HCT116 (cell line): ENCODE measurements around the gene C8A. TPM values are rescaled to one million over a fixed set of nuclear protein-coding genes. Genes with fewer than 3 reads are reported as not detected.

ENCODE experiments used
- ATAC-seq: fragments of 200-7000 bp; cut with Tn5 transposase; 2 replicates; pipeline ENCODE4 v1.9.1; 2020; ENCODE audit warnings: mild to moderate bottlenecking, moderate library complexity
- BruUV-seq: library from RNA; stranded (reverse); fragments of 400-500 nt; replicated peaks from 2 replicates; lab custom pipeline; 2021; lab: Mats Ljungman, UMichigan
- CTCF ChIA-PET: fragments of 300-600 bp; sonication (Branson Sonifier 250); formaldehyde crosslinking; loops from one replicate; lab custom pipeline; 2021; ENCODE audit warnings: antibody characterized with exemption; lab: Charles Lee
- POLR2A ChIA-PET: fragments of 300-600, 350-600 bp; sonication (Branson Sonifier 250); formaldehyde crosslinking; loops from one replicate; lab custom pipeline; 2021; ENCODE audit warnings: antibody characterized with exemption; lab: Charles Lee
- RAD21 ChIA-PET, 2 experiments: fragments of 300-600 bp; sonication (Branson Sonifier 250); formaldehyde crosslinking; loops; one replicate each; lab custom pipeline; 2023; ENCODE audit warnings: low total read pairs in 2 of 2; ENCODE audit not compliant: uncharacterized antibody in 2 of 2, unreplicated experiment in 2 of 2, low non-redundant PET in 1 of 2; lab: Charles Lee
- DNase-seq: peaks from one replicate; pipeline ENCODE4 v3.0.0-alpha.2; 2010; ENCODE audit warnings: low read depth, low spot score
- H2AFZ ChIP-seq: fragments of 200-600 bp; shearing (Covaris generic), sonication (generic); 2 replicates; pipeline ENCODE4 v1.6.1; 2017; ENCODE audit warnings: low read depth, mixed run types, mixed read lengths, antibody characterized with exemption, low read length; ENCODE audit not compliant: poor library complexity, severe bottlenecking
- H3K27ac ChIP-seq: 2 replicates; pipeline ENCODE4 v1.5.1; 2012; ENCODE audit warnings: low read depth, low read length
- H3K27me3 ChIP-seq: fragments of 200-600 bp; sonication (generic); 2 replicates; pipeline ENCODE4 v1.6.1; 2016; ENCODE audit warnings: mixed run types, low read length, mixed read lengths; ENCODE audit not compliant: insufficient read depth
- H3K36me3 ChIP-seq, 2 experiments: fragments of 200-500 bp in 1 of 2; fragments of 200-600 bp in 1 of 2; sonication (Bioruptor generic) in 1 of 2; sonication (generic) in 1 of 2; 2 replicates each; pipeline versions ENCODE4 v1.5.1 to v1.6.1; 2014 to 2016; ENCODE audit warnings: low read length in 2 of 2, inconsistent platforms in 1 of 2, mixed read lengths in 1 of 2, mixed run types in 1 of 2; ENCODE audit not compliant: insufficient read depth in 2 of 2, control insufficient read depth in 1 of 2
- H3K4me1 ChIP-seq, 2 experiments: fragments of 200-600 bp in 1 of 2; sonication (generic) in 1 of 2; 2 replicates each; pipeline versions ENCODE4 v1.5.1 to v1.6.1; 2012 to 2017; ENCODE audit warnings: low read length in 2 of 2, inconsistent platforms in 1 of 2, mild to moderate bottlenecking in 1 of 2, mixed read lengths in 1 of 2, mixed run types in 1 of 2, moderate library complexity in 1 of 2; ENCODE audit not compliant: insufficient read depth in 2 of 2, control insufficient read depth in 1 of 2
- H3K4me2 ChIP-seq: fragments of 200-600 bp; sonication (generic); 2 replicates; pipeline ENCODE4 v1.6.1; 2017; ENCODE audit warnings: mixed run types, low read length, mixed read lengths
- H3K4me3 ChIP-seq, 2 experiments: fragments of 200-600 bp in 1 of 2; sonication (generic) in 1 of 2; replicated peaks in 1 of 2; 2 replicates each; pipeline ENCODE4 v1.5.1; 2011 to 2016; ENCODE audit warnings: low read length in 2 of 2, control low read depth in 1 of 2, low read depth in 1 of 2, mild to moderate bottlenecking in 1 of 2, mixed read lengths in 1 of 2, mixed run types in 1 of 2
- H3K79me2 ChIP-seq: fragments of 200-600 bp; sonication (generic); 2 replicates; pipeline ENCODE4 v1.6.1; 2017; ENCODE audit warnings: mild to moderate bottlenecking, mixed run types, low read length, moderate library complexity, mixed read lengths; ENCODE audit not compliant: insufficient read depth
- H3K9ac ChIP-seq: fragments of 200-600 bp; sonication (generic); 2 replicates; pipeline ENCODE4 v1.6.1; 2016; ENCODE audit warnings: low read length, mixed read lengths
- H3K9me2 ChIP-seq: fragments of 200-600 bp; sonication (generic), shearing (Covaris generic); 2 replicates; pipeline ENCODE4 v1.6.1; 2017; ENCODE audit warnings: mixed run types, mild to moderate bottlenecking, moderate library complexity; ENCODE audit not compliant: insufficient read depth
- H3K9me3 ChIP-seq, 2 experiments: fragments of 200-500 bp in 1 of 2; fragments of 200-600 bp in 1 of 2; sonication (Bioruptor generic) in 1 of 2; sonication (generic) in 1 of 2; 2 replicates each; pipeline ENCODE4 v1.6.1; 2014 to 2017; ENCODE audit warnings: low read length in 2 of 2, mixed read lengths in 2 of 2, inconsistent platforms in 1 of 2, low read depth in 1 of 2, mild to moderate bottlenecking in 1 of 2, mixed run types in 1 of 2, moderate library complexity in 1 of 2; ENCODE audit not compliant: control insufficient read depth in 1 of 2, insufficient read depth in 1 of 2
- H4K20me1 ChIP-seq: fragments of 200-600 bp; sonication (generic), shearing (Covaris generic); 2 replicates; pipeline ENCODE4 v1.6.1; 2017; ENCODE audit warnings: mixed run types, mild to moderate bottlenecking, moderate library complexity; ENCODE audit not compliant: insufficient read depth
- CBX3 ChIP-seq: IDR thresholded peaks from 2 replicates; pipeline ENCODE4 v1.6.1; 2012; ENCODE audit warnings: low read depth
- EGR1 ChIP-seq: IDR thresholded peaks from 2 replicates; pipeline ENCODE4 v1.6.1; 2012; ENCODE audit warnings: low read depth
- RAD21 ChIP-seq: IDR thresholded peaks from 2 replicates; pipeline ENCODE4 v1.6.1; 2012; ENCODE audit warnings: low read depth, mild to moderate bottlenecking
- SP1 ChIP-seq: IDR thresholded peaks from 2 replicates; pipeline ENCODE4 v1.6.1; 2012; ENCODE audit warnings: low read depth
- SRF ChIP-seq: IDR thresholded peaks from 2 replicates; pipeline ENCODE4 v1.6.1; 2012; ENCODE audit warnings: low read depth
- TCF7L2 ChIP-seq: IDR thresholded peaks from 2 replicates; pipeline ENCODE4 v1.7.0; 2011; ENCODE audit warnings: borderline replicate concordance, inconsistent platforms; ENCODE audit not compliant: insufficient read depth, insufficient read length; ENCODE audit errors: extremely low read depth
- YY1 ChIP-seq: IDR thresholded peaks from 2 replicates; pipeline ENCODE4 v1.6.1; 2011; ENCODE audit warnings: low read length, low read depth, moderate library complexity, mild to moderate bottlenecking; ENCODE audit not compliant: insufficient replicate concordance; ENCODE audit errors: extremely low read depth
- ZNF274 ChIP-seq: fragments of 200-500 bp; sonication (Bioruptor generic); IDR thresholded peaks from 2 replicates; pipeline ENCODE4 v1.6.1; 2014; ENCODE audit warnings: mild to moderate bottlenecking, low read depth, low read length, inconsistent platforms
- intact Hi-C: fragments of 100-400 bp; cut with micrococcal nuclease; formaldehyde crosslinking; loops from 2 replicates; pipeline ENCODE4 v1.10.0; 2022
- total RNA-seq: library from RNA; stranded (reverse); gene quantifications from one replicate; pipeline ENCODE4 v1.2.1, GENCODE V29; 2021; ENCODE audit not compliant: unreplicated experiment
- TF ChIP-seq, protein P1 (sequence below): IDR thresholded peaks from 2 replicates; pipeline ENCODE4 v1.6.1; 2012
- TF ChIP-seq, protein P2 (sequence below), 3 experiments: fragments of 200-600 bp in 1 of 3; sonication (generic) in 1 of 3; IDR thresholded peaks in 2 of 3; conservative IDR thresholded peaks in 1 of 3; 2 replicates each; pipeline ENCODE4 v1.5.1; 2012 to 2017; ENCODE audit warnings: low read depth in 2 of 3, low read length in 2 of 3, antibody characterized with exemption in 1 of 3, borderline replicate concordance in 1 of 3, control low read depth in 1 of 3, mild to moderate bottlenecking in 1 of 3, mixed read lengths in 1 of 3, mixed run types in 1 of 3, moderate library complexity in 1 of 3; ENCODE audit not compliant: insufficient read depth in 1 of 3
- TF ChIP-seq, protein P3 (sequence below): IDR thresholded peaks from 2 replicates; pipeline ENCODE4 v1.6.1; 2011; ENCODE audit warnings: mild to moderate bottlenecking, low read length, moderate library complexity; ENCODE audit not compliant: insufficient replicate concordance; ENCODE audit errors: extremely low read depth

C8A gene
- total RNA-seq, 1 experiment from 2014 or later = 0.10 TPM

DNA sequence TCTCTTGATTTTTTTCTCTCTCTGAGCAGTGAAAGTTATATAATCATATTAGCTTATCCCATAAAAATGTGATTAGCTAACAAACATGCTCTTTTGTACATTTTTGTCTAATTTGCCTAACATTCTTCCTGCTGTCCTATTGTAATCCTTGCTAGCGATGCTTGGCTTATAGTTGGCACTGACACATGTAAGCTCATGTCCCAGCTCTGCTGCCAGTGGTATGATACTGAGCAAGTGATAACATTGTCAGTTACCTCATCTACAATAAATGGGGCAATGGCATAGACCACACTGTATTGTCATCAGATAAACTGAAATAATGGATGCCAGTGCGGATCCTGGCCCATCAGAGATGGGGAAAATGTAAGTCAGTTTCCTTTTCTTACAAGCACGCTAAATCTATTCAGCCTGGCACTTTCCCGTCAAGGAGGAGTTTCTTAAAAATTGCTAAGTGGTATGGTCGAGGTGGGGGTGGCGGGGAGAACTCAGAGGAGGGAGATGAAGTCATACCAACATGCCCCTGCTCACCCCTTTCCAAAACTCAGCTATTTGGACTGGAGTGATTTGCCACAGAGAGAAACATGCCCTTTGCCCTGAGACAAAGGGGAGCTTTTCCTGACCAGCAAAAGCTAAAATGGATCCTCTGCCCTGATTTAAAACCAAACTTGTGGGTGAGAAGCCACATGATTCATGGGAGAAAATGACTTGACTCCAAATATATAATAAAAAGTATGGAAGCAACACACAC, 36.7 kb upstream of the C8A start:
- H4K20me1 ChIP-seq = no peaks in the 10 kb centered on the region
- no peaks in the 10 kb centered on the region; the same call in 1 of the 2 replicates for H3K27me3 ChIP-seq
- RAD21 ChIA-PET = no interaction called here
- H3K9me3 ChIP-seq = no peaks in the 10 kb centered on the region
- H2AFZ ChIP-seq = no peak overlapping the region
- H3K36me3 ChIP-seq = no peaks in the 10 kb centered on the region
- H3K27ac ChIP-seq = no peak overlapping the region
- CTCF ChIA-PET = no interaction called here
- DNase-seq (no peak), ATAC-seq (no peak)
- no TSS peak for BruUV-seq
- no peak overlapping the region for H3K4me2 ChIP-seq
- H3K9ac ChIP-seq = no peak overlapping the region
- POLR2A ChIA-PET = no interaction called here
- intact Hi-C loops = no loop called here
- H3K79me2 ChIP-seq = no peaks in the 10 kb centered on the region
- H3K9me2 ChIP-seq = no peaks in the 10 kb centered on the region
- no peaks in the 10 kb centered on the region for H3K4me1 ChIP-seq
- no peak for TF ChIP-seq ZNF274
- TF ChIP-seq EGR1 = no peak
- TF ChIP-seq SRF = no peak
- TF ChIP-seq SP1 = no peak
- no peak for TF ChIP-seq RAD21
- TF ChIP-seq, protein P1, sequence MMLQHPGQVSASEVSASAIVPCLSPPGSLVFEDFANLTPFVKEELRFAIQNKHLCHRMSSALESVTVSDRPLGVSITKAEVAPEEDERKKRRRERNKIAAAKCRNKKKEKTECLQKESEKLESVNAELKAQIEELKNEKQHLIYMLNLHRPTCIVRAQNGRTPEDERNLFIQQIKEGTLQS = no peak
- TF ChIP-seq TCF7L2 = no peak
- TF ChIP-seq, protein P2, sequence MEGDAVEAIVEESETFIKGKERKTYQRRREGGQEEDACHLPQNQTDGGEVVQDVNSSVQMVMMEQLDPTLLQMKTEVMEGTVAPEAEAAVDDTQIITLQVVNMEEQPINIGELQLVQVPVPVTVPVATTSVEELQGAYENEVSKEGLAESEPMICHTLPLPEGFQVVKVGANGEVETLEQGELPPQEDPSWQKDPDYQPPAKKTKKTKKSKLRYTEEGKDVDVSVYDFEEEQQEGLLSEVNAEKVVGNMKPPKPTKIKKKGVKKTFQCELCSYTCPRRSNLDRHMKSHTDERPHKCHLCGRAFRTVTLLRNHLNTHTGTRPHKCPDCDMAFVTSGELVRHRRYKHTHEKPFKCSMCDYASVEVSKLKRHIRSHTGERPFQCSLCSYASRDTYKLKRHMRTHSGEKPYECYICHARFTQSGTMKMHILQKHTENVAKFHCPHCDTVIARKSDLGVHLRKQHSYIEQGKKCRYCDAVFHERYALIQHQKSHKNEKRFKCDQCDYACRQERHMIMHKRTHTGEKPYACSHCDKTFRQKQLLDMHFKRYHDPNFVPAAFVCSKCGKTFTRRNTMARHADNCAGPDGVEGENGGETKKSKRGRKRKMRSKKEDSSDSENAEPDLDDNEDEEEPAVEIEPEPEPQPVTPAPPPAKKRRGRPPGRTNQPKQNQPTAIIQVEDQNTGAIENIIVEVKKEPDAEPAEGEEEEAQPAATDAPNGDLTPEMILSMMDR (IDR thresholded peaks at IDR 0.05 in 2 of 3, conservative IDR thresholded peaks at IDR 0.05 in 1 of 3; ENCODE audit: borderline replicate concordance in 1 of 3, insufficient read depth in 1 of 3, low read depth in 2 of 3, low read length in 2 of 3) = no peak
- TF ChIP-seq YY1 = no peak
- no peak for TF ChIP-seq CBX3
- TF ChIP-seq, protein P3, sequence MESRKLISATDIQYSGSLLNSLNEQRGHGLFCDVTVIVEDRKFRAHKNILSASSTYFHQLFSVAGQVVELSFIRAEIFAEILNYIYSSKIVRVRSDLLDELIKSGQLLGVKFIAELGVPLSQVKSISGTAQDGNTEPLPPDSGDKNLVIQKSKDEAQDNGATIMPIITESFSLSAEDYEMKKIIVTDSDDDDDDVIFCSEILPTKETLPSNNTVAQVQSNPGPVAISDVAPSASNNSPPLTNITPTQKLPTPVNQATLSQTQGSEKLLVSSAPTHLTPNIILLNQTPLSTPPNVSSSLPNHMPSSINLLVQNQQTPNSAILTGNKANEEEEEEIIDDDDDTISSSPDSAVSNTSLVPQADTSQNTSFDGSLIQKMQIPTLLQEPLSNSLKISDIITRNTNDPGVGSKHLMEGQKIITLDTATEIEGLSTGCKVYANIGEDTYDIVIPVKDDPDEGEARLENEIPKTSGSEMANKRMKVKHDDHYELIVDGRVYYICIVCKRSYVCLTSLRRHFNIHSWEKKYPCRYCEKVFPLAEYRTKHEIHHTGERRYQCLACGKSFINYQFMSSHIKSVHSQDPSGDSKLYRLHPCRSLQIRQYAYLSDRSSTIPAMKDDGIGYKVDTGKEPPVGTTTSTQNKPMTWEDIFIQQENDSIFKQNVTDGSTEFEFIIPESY = no peak
- TF ChIP-seq, all 23 proteins: peak for 0
- no peak overlapping the region for H3K4me3 ChIP-seq
